Smooth muscle cell (in vitro differentiated cells): Measurements from ENCODE around the gene RNF212B. TPM values are rescaled to one million over a fixed set of nuclear protein-coding genes. Genes with fewer than 3 reads are reported as not detected.

Experiments used
- DNase-seq: peaks from one replicate; lab custom pipeline; 2025; ENCODE audit not compliant: unreplicated experiment; lab: John Stamatoyannopoulos, UW
- H2AFZ ChIP-seq: fragments of 200-600 bp; sonication (generic); 2 replicates; pipeline ENCODE4 v1.6.0; 2016; ENCODE audit warnings: antibody characterized with exemption, low read depth, mild to moderate bottlenecking
- H3F3A ChIP-seq: fragments of 200-600 bp; sonication (generic); 2 replicates; pipeline ENCODE4 v1.6.0; 2017; ENCODE audit warnings: antibody characterized with exemption, low read depth
- H3K27ac ChIP-seq: fragments of 200-600 bp; sonication (generic); 2 replicates; pipeline ENCODE4 v1.5.1; 2016; ENCODE audit warnings: low read depth, mild to moderate bottlenecking
- H3K27me3 ChIP-seq: fragments of 200-600 bp; sonication (generic); 2 replicates; pipeline ENCODE4 v1.6.1; 2016; ENCODE audit warnings: low read depth, mild to moderate bottlenecking
- H3K36me3 ChIP-seq: fragments of 200-600 bp; sonication (generic); 2 replicates; pipeline ENCODE4 v1.5.1; 2016; ENCODE audit warnings: low read depth
- H3K4me1 ChIP-seq: fragments of 200-600 bp; sonication (generic); 2 replicates; pipeline ENCODE4 v1.5.1; 2016; ENCODE audit warnings: low read depth
- H3K4me2 ChIP-seq: fragments of 200-600 bp; sonication (generic); 2 replicates; pipeline ENCODE4 v1.6.0; 2016; ENCODE audit warnings: mild to moderate bottlenecking
- H3K4me3 ChIP-seq: fragments of 200-600 bp; sonication (generic); 2 replicates; pipeline ENCODE4 v1.5.1; 2016; ENCODE audit warnings: mild to moderate bottlenecking
- H3K79me2 ChIP-seq: fragments of 200-600 bp; sonication (generic); 2 replicates; pipeline ENCODE4 v1.6.0; 2016; ENCODE audit warnings: low read depth, mild to moderate bottlenecking
- H3K9ac ChIP-seq: fragments of 200-600 bp; sonication (generic); 2 replicates; pipeline ENCODE4 v1.6.0; 2016; ENCODE audit warnings: low read depth
- H3K9me3 ChIP-seq: fragments of 200-600 bp; sonication (generic); replicated peaks from 2 replicates; pipeline ENCODE4 v1.5.1; 2016; ENCODE audit warnings: low read depth
- H4K20me1 ChIP-seq: fragments of 200-600 bp; sonication (generic); 2 replicates; pipeline ENCODE4 v1.6.0; 2016; ENCODE audit warnings: low read depth
- WGBS: methylation state at CpG from one replicate; pipeline ENCODE4 v1.1.7; 2016; ENCODE audit warnings: low lambda C conversion rate; 5-methylcytosine and 5-hydroxymethylcytosine counted together
- polyA plus RNA-seq: library from polyadenylated mRNA; unstranded; fragments of >200 nt; fragmentation: Nextera tagmentation; extraction: Ambion mirVana; gene quantifications from 2 replicates; pipeline ENCODE4 v1.2.1, GENCODE V29; 2016
- total RNA-seq: library from RNA; depleted of rRNA; stranded (reverse); fragments of >200 nt; gene quantifications from 2 replicates; pipeline ENCODE4 v1.2.3, GENCODE V29; 2014
- TF ChIP-seq, protein P1 (sequence below): fragments of 200-600 bp; sonication (generic); IDR thresholded peaks from 2 replicates; pipeline ENCODE4 v1.5.1; 2017; ENCODE audit warnings: borderline replicate concordance, mild to moderate bottlenecking, antibody characterized with exemption; ENCODE audit not compliant: insufficient read depth, poor library complexity, severe bottlenecking

RNF212B gene
- total and polyA plus RNA-seq, 2 experiments from 2014 or later = not detected

GRCh38 chr14:23286020-23286901 is 48.5 kb downstream of the RNF212B start, which contains the start of gene HOMEZ:
TSS of gene HOMEZ (minus strand) at chr14:23286132. CDS start at chr14:23285952, 180 bp downstream.
- 2% methylated on average over 46 of the region's 53 CpGs for WGBS
- peaks cover 10% of the 10 kb centered on the region for H3K4me1 ChIP-seq
- peak within 1 kb of the TSS; percentile 69 for H3K27ac ChIP-seq
- peak within 1 kb of the TSS; percentile 87 for H3K4me2 ChIP-seq
- H3K4me3 ChIP-seq = peak within 1 kb of the TSS; percentile 72
- DNase-seq = peak; percentile 93
- peaks cover 16% of the 10 kb centered on the region for H3K79me2 ChIP-seq
- no peaks in the 10 kb centered on the region for H3F3A ChIP-seq
- no peaks in the 10 kb centered on the region for H3K27me3 ChIP-seq
- H3K9me3 ChIP-seq = no peaks in the 10 kb centered on the region
- H4K20me1 ChIP-seq = peaks cover under 1% of the 10 kb centered on the region
- H2AFZ ChIP-seq = peak within 1 kb of the TSS; percentile 83
- TF ChIP-seq, protein P1, sequence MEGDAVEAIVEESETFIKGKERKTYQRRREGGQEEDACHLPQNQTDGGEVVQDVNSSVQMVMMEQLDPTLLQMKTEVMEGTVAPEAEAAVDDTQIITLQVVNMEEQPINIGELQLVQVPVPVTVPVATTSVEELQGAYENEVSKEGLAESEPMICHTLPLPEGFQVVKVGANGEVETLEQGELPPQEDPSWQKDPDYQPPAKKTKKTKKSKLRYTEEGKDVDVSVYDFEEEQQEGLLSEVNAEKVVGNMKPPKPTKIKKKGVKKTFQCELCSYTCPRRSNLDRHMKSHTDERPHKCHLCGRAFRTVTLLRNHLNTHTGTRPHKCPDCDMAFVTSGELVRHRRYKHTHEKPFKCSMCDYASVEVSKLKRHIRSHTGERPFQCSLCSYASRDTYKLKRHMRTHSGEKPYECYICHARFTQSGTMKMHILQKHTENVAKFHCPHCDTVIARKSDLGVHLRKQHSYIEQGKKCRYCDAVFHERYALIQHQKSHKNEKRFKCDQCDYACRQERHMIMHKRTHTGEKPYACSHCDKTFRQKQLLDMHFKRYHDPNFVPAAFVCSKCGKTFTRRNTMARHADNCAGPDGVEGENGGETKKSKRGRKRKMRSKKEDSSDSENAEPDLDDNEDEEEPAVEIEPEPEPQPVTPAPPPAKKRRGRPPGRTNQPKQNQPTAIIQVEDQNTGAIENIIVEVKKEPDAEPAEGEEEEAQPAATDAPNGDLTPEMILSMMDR = no peak
- peak within 1 kb of the TSS; percentile 76 for H3K9ac ChIP-seq
- H3K36me3 ChIP-seq = no peaks in the 10 kb centered on the region

- peaks cover 16% of the 10 kb centered on the region for H3K79me2 ChIP-seq
- peak overlapping the region; percentile 83 for H2AFZ ChIP-seq
- H3K4me3 ChIP-seq = peak overlapping the region; percentile 72
- H3K27ac ChIP-seq = peak overlapping the region; percentile 69
- no peaks in the 10 kb centered on the region for H3K27me3 ChIP-seq
- no peaks in the 10 kb centered on the region for H3K36me3 ChIP-seq
- peaks cover 10% of the 10 kb centered on the region for H3K4me1 ChIP-seq
- 58% methylated on average over 6 of the region's 6 CpGs for WGBS
- no peaks in the 10 kb centered on the region for H3F3A ChIP-seq
- TF ChIP-seq, protein P1 = no peak
- DNase-seq = no peak
- H3K9me3 ChIP-seq = no peaks in the 10 kb centered on the region
- peak overlapping the region; percentile 44 for H3K9ac ChIP-seq
- peak overlapping the region; percentile 87 for H3K4me2 ChIP-seq
- no peaks in the 10 kb centered on the region for H4K20me1 ChIP-seq
These were observed 49.3 kb downstream of the RNF212B start for GRCh38 chr14:23286902-23287479.

DNA sequence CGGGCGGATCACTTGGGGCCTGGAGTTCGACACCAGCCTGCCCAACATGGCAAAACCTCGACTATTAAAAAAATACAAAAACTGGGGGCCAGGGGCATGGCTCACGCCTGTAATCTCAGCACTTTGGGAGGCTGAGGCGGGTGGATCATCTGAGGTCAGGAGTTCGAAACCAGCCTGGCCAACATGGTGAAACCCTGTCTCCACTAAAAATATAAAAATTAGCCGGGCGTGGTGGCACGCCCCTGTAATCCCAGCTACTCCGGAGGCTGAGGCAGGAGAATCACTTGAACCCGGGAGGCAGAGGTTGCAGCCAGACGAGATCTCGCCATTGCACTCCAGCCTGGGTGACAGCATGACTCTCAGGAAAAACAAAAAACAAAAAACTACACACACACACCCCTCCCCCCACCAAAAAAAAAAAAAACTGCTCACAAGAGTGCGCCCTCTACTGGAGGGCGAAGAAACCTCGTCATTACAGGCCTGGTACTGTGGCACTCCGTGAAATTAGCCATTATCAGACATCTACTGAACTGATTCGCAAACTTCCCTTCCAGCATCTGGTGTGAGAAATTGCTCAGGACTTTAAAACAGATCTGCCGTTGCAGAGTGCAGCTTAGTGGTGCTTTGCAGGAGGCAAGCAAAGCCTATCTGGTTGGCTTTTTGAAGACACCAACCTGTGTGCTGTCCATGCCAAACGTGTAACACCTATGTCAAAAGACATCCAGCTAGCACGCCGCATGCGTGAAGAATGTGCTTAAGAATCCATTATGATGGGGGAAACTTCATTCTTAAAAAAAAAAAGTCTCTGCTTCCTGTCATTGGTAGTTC is 57.2 kb downstream of the RNF212B start:
- H3K4me3 ChIP-seq = no peak overlapping the region
- no peak overlapping the region for H3K4me2 ChIP-seq
- TF ChIP-seq, protein P1 = peak; percentile 91

More for the DNA sequence above, 57.2 kb downstream of the RNF212B start:
- WGBS = 47% methylated on average over 23 of the region's 24 CpGs
- Histone ChIP-seq H3F3A (no peaks in the 10 kb centered on the region), H3K27ac (no peak overlapping the region), H3K36me3 (no peaks in the 10 kb centered on the region), H3K9me3 (no peaks in the 10 kb centered on the region), H3K27me3 (no peaks in the 10 kb centered on the region), H2AFZ (no peak overlapping the region), H3K9ac (no peak overlapping the region), H3K79me2 (no peaks in the 10 kb centered on the region), H4K20me1 (no peaks in the 10 kb centered on the region), H3K4me1 (no peaks in the 10 kb centered on the region)
- DNase-seq = no peak
